K562 (cell line): ENCODE measurements around the gene ARHGEF16. TPM values are rescaled to one million over a fixed set of nuclear protein-coding genes. Genes with fewer than 3 reads are reported as not detected.

Experiments
- ADNP ChIP-seq: fragments of 200-800 bp; sonication (Bioruptor generic); IDR thresholded peaks from 2 replicates; pipeline ENCODE4 v1.6.1; 2016; ENCODE audit warnings: missing genetic modification characterization, missing compliant biosample characterization
- CXXC5 ChIP-seq: fragments of 250-450 bp; sonication (Bioruptor Pico); IDR thresholded peaks from 2 replicates; pipeline ENCODE4 v1.8.0; 2022; ENCODE audit warnings: inconsistent platforms, mild to moderate bottlenecking, moderate library complexity
- L3MBTL2 ChIP-seq: fragments of 450-650 bp; IDR thresholded peaks from 2 replicates; pipeline ENCODE4 v1.6.1; 2016; ENCODE audit warnings: mild to moderate bottlenecking, moderate library complexity
- MEIS2 ChIP-seq: fragments of 450-650 bp; IDR thresholded peaks from 2 replicates; pipeline ENCODE4 v1.6.1; 2014; ENCODE audit warnings: mild to moderate bottlenecking; ENCODE audit not compliant: partially characterized antibody
- ZNF174 ChIP-seq: fragments of 250-450 bp; sonication (Bioruptor Pico); IDR thresholded peaks from 2 replicates; pipeline ENCODE4 v1.4.0; 2020; ENCODE audit warnings: mild to moderate bottlenecking
- polyA plus RNA-seq, 8 experiments: library from polyadenylated mRNA; depleted of rRNA in 4 of 8; stranded (reverse) in 5 of 8; unstranded in 3 of 8; fragments of >200 nt; fragmentation: Nextera tagmentation in 2 of 8; fragmentation: Illumina TruSeq in 1 of 8; extraction: Ambion mirVana in 2 of 8; extraction: Trizol in 1 of 8; gene quantifications; 2 replicates each; pipeline versions ENCODE4 v1.2.1 to v1.2.3, GENCODE V29; 2011 to 2014; ENCODE audit warnings: inconsistent platforms in 1 of 8, missing spikeins in 1 of 8
- total RNA-seq, 7 experiments: library from RNA; depleted of rRNA in 6 of 7; stranded (reverse); fragments of >200 nt in 6 of 7; fragmentation: Illumina TruSeq in 2 of 7; extraction: Trizol in 2 of 7; gene quantifications; 2 replicates each; pipeline versions ENCODE4 v1.2.1 to v1.2.3, GENCODE V29; 2011 to 2021; ENCODE audit warnings: low replicate concordance in 1 of 7
- TF ChIP-seq, protein P1 (sequence below): fragments of 450-650 bp; formaldehyde crosslinking; IDR thresholded peaks from 2 replicates; pipeline ENCODE4 v1.4.0; 2020; ENCODE audit warnings: mild to moderate bottlenecking, mixed read lengths
- TF ChIP-seq, protein P2 (sequence below): fragments of 200-800 bp; sonication (Bioruptor generic); IDR thresholded peaks from 2 replicates; pipeline ENCODE4 v1.6.1; 2016; ENCODE audit warnings: missing genetic modification characterization, missing compliant biosample characterization
- TF ChIP-seq, protein P3 (sequence below), 2 experiments: fragments of 450-650 bp; formaldehyde crosslinking in 1 of 2; IDR thresholded peaks; 2 replicates each; pipeline versions ENCODE4 v1.4.0 to v1.6.1; 2014 to 2020; ENCODE audit warnings: mild to moderate bottlenecking in 2 of 2, borderline replicate concordance in 1 of 2, low read depth in 1 of 2
- TF ChIP-seq, protein P4 (sequence below): sonication (generic); formaldehyde crosslinking; IDR thresholded peaks from 2 replicates; pipeline ENCODE4 v1.8.0; 2022; ENCODE audit warnings: mild to moderate bottlenecking, low read depth, missing genetic modification reagents

Gene ARHGEF16
- total and polyA plus RNA-seq, 9 of the 15 experiments (the other 6 are each of a cell fraction or from before 2014, with no cell fraction given), result 0.15 to 1.2 (median 0.49) TPM; not detected in 2

DNA sequence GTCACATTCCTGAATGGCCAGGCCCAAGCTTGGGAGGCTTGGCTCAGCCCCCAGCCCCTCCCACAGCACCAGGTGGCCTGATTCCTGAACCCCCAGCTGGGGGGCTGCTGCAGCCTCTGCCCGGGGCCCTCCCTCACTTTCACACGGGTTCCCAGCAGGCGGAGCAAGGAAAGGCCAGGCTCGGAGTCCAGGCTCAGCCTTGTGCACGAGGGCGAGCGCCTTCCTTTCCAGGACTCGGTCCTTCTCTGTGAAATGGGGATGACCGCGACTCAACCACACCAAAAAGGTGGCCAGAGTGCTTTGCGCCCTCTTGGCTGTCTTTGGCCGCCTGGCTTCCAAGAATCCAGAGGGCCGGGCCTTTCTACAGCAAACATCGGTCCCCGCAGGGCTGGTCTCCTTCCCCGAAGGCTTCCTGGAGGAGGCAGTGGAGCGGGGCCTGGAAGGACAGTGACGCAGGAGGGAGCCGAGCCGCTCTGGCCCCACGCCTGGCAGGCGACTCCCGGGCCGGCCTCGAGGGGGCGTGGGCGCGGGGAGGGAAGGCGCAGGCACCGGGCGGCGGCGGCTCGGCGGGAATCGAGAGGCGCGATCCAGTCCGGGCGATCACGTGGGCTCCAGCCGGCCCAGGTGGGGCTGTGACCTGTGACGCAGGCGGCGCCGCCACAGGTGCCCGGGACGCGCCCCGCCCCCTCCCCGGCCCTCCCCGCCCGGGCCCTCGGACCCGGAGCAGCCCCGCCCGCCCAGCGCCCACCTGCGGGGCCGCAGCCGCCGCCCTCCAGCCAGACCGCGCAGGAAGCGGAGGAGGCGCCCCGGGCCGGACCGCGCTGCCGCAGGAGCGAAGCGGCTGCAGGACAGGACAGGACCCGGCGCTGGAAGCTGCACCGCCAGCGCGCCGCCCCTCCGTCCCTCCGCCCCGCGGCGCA, at the start of gene ARHGEF16 (continued):
- TF ChIP-seq, protein P1, sequence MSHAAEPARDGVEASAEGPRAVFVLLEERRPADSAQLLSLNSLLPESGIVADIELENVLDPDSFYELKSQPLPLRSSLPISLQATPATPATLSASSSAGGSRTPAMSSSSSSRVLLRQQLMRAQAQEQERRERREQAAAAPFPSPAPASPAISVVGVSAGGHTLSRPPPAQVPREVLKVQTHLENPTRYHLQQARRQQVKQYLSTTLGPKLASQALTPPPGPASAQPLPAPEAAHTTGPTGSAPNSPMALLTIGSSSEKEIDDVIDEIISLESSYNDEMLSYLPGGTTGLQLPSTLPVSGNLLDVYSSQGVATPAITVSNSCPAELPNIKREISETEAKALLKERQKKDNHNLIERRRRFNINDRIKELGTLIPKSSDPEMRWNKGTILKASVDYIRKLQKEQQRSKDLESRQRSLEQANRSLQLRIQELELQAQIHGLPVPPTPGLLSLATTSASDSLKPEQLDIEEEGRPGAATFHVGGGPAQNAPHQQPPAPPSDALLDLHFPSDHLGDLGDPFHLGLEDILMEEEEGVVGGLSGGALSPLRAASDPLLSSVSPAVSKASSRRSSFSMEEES (CRISPR knock-in tag), result peak; percentile 66
- TF ChIP-seq CXXC5 (peak; percentile 89), MEIS2 (no peak), ADNP (tag) (no peak), ZNF174 (CRISPR knock-in tag) (no peak), L3MBTL2 (peak; percentile 91)
- TF ChIP-seq, protein P2, sequence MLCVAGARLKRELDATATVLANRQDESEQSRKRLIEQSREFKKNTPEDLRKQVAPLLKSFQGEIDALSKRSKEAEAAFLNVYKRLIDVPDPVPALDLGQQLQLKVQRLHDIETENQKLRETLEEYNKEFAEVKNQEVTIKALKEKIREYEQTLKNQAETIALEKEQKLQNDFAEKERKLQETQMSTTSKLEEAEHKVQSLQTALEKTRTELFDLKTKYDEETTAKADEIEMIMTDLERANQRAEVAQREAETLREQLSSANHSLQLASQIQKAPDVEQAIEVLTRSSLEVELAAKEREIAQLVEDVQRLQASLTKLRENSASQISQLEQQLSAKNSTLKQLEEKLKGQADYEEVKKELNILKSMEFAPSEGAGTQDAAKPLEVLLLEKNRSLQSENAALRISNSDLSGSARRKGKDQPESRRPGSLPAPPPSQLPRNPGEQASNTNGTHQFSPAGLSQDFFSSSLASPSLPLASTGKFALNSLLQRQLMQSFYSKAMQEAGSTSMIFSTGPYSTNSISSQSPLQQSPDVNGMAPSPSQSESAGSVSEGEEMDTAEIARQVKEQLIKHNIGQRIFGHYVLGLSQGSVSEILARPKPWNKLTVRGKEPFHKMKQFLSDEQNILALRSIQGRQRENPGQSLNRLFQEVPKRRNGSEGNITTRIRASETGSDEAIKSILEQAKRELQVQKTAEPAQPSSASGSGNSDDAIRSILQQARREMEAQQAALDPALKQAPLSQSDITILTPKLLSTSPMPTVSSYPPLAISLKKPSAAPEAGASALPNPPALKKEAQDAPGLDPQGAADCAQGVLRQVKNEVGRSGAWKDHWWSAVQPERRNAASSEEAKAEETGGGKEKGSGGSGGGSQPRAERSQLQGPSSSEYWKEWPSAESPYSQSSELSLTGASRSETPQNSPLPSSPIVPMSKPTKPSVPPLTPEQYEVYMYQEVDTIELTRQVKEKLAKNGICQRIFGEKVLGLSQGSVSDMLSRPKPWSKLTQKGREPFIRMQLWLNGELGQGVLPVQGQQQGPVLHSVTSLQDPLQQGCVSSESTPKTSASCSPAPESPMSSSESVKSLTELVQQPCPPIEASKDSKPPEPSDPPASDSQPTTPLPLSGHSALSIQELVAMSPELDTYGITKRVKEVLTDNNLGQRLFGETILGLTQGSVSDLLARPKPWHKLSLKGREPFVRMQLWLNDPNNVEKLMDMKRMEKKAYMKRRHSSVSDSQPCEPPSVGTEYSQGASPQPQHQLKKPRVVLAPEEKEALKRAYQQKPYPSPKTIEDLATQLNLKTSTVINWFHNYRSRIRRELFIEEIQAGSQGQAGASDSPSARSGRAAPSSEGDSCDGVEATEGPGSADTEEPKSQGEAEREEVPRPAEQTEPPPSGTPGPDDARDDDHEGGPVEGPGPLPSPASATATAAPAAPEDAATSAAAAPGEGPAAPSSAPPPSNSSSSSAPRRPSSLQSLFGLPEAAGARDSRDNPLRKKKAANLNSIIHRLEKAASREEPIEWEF, result no peak
- TF ChIP-seq, protein P3, sequence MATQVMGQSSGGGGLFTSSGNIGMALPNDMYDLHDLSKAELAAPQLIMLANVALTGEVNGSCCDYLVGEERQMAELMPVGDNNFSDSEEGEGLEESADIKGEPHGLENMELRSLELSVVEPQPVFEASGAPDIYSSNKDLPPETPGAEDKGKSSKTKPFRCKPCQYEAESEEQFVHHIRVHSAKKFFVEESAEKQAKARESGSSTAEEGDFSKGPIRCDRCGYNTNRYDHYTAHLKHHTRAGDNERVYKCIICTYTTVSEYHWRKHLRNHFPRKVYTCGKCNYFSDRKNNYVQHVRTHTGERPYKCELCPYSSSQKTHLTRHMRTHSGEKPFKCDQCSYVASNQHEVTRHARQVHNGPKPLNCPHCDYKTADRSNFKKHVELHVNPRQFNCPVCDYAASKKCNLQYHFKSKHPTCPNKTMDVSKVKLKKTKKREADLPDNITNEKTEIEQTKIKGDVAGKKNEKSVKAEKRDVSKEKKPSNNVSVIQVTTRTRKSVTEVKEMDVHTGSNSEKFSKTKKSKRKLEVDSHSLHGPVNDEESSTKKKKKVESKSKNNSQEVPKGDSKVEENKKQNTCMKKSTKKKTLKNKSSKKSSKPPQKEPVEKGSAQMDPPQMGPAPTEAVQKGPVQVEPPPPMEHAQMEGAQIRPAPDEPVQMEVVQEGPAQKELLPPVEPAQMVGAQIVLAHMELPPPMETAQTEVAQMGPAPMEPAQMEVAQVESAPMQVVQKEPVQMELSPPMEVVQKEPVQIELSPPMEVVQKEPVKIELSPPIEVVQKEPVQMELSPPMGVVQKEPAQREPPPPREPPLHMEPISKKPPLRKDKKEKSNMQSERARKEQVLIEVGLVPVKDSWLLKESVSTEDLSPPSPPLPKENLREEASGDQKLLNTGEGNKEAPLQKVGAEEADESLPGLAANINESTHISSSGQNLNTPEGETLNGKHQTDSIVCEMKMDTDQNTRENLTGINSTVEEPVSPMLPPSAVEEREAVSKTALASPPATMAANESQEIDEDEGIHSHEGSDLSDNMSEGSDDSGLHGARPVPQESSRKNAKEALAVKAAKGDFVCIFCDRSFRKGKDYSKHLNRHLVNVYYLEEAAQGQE (IDR thresholded peaks at IDR 0.05; ENCODE audit: borderline replicate concordance), result peak; percentile 51; the same call in 1 of the 2 replicates
- TF ChIP-seq, protein P3 (CRISPR knock-in tag; IDR thresholded peaks at IDR 0.05; ENCODE audit: low read depth), result no peak
- TF ChIP-seq, protein P4, sequence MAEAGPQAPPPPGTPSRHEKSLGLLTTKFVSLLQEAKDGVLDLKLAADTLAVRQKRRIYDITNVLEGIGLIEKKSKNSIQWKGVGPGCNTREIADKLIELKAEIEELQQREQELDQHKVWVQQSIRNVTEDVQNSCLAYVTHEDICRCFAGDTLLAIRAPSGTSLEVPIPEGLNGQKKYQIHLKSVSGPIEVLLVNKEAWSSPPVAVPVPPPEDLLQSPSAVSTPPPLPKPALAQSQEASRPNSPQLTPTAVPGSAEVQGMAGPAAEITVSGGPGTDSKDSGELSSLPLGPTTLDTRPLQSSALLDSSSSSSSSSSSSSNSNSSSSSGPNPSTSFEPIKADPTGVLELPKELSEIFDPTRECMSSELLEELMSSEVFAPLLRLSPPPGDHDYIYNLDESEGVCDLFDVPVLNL (CRISPR knock-in tag), result peak; percentile 42; the same call in 1 of the 2 replicates
